Amniotic epithelial cell (primary cell): Measurements from ENCODE around the gene NPLOC4.

ENCODE experiments used
- DNase-seq: peaks from one replicate; pipeline ENCODE4 v3.0.0-alpha.2; 2010; ENCODE audit warnings: low read depth

NPLOC4 gene

DNA sequence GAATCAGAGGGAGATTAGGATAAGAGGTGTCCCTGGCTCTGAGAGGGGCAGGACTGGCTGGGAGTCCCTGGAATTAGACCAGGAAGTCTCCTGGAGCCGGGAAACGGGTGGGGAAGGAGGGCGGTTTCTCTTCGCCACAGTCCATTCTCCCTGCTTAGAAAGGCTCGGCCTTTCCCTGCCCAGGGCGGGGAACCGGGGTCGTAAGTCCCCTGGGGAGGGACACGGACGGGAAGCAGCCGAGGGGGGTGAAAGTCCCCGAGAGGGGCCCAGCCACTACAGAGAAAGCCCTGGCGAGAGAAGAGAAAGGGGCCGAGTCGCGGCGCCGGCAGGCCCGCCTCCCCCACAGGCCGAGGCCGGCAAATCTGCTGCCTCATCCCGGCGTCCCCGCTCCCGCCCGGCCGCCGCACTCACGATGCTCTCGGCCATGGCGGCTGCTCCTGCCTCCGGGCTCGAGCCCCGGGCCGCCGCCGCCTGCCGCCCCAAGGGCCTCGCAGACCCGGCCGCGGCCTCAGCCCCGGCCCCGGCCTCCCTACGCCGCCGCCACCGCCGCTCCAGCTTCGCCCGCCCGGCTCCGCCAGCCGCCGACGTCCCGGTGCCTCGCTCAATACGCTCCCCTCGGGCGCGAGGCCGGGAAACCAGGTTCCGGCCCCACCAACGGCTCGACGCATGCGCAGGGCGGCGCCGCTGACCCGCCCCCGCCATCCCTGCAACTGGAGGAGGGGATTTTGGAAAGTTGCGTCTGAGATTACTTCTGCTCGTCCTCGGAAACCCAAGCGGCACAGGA is at the start of gene NPLOC4, which contains the start of gene TSPAN10:
TSS of gene NPLOC4 (minus strand) at position 608 of the 784 bp plus-strand sequence. CDS start at position 426, 182 bp downstream.
TSS of gene TSPAN10 (plus strand) at position 692 of the 784 bp plus-strand sequence. CDS start 5,217 bp downstream, outside the sequence.
- peak; percentile 68 for DNase-seq

DNA sequence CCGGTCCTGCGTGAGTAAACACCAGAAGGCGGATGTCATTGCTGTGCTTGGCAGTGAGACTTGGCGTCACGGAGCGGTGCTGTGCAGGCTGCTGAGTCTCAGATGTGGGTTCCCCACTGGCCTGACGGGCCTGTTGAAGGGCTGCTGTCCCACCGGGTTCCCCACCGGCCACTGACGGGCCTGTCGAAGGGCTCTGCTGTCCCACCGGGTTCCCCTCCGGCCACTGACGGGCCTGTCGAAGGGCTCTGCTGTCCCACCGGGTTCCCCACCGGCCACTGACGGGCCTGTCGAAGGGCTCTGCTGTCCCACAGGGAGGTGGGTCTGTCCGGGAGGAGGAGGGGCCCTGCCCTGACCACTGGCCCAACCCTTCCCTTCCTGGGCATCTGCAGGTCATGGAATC is 49.7 kb upstream of the NPLOC4 start:
- DNase-seq, result no peak

DNA sequence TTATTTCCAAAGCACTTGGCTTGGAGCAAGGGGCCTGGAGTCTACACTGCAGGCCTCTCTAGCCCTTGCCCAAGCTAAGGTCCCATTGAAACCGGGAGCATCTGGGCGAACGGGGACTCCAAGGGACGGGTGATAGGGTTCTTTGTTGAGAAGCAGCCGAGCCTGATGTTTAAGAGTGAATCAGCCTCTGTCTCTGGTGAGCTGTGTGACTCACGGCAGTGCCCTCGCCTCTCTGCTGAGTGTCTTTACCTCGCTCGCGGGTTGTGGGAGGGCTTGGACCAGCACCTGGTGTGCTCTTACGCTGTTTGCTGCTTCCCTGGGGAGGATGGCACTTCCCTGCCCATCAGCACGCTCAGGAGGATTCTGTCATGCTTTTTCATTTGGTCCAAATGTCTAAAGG is 48.2 kb upstream of the NPLOC4 start:
- DNase-seq, result peak; percentile 68

DNA sequence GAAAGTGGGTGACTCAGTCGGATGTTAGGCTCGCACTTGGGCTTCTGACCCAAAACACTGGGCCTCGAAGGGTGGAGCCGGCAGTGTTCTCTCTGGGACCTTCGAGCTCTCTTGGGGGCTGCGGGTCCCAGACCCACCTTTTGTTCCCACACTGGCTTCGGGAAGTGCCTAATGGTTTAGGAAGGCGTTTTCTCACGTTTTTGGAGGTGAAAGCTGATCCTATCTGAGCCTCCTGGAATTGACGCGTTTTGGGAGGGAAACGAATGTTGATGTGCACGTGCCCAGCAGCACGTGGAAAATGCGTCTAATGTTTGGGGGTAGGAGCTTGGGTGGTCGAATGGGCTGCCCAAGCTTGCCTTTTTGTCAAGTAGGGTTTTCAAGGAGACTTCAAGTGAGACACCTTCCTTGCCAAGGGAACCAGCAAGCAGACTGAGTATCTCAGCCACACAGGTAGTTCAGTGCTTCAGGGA is 47.6 kb upstream of the NPLOC4 start:
- DNase-seq, result no peak

DNA sequence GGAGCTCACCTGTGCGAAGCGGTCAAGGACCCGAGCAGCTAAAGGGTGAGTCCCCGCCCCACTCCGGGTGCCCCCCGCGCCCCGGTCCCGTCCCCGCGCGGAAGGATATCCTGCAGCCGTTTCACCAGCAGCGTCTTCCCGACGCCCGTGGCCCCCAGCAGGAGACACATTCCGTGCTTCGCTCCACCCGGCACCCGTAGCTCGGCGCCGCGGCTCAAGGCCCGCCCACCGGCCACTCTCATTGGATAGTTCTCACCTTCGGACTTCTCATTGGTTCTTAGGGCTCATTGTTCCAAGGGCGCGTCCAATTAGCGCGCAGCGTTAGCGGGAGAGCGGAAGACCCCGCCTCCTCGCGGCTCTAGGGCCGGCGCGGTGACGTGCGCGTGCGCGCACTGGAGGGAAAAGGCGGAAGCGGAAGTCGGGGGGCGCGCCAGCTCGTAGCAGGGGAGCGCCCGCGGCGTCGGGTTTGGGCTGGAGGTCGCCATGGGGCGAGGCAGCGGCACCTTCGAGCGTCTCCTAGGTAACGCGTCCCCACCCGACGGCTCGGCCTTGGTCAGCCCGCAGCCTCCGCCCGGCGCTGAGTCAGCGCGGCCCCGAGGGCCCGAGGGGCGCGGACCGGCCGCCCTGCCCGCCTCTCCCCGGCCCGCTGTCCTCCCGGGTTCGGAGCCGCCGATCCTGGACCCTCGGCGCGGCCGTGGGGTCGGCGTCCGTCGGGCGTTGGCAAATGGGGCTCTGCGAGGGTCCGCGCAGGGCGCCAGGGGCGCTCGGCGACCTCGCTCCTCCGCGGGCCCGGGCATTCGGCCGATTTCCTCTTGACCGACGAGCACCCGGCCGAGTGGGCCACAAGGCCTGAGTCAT is 46.9 kb upstream of the NPLOC4 start, which contains the start of the genes ARL16 and HGS:
TSS of gene ARL16 (minus strand) at position 214 of the 858 bp plus-strand sequence. CDS start at position 170, 44 bp downstream.
TSS of gene HGS (plus strand) at position 428 of the 858 bp plus-strand sequence. CDS start at position 484, 56 bp downstream.
- DNase-seq, result peak; percentile 99

DNA sequence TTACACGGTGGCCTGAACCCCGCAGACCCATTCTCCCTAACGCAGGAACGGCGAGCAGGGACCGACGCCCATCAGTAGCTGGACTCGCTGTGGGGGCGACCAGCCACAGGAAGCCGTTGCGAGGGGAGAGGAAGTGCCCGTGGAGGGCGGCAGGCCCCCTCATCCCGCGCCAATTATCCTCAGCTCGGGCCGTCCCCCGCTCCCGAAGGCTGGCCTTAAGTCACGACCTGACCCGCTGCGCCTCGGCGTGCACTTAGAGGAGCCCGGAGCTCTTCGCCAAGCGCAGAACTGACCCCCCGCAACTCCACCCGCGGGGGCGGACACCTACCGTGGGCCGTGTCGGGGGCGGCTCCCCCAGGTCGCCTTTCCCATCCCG is 46.3 kb upstream of the NPLOC4 start:
- no peak for DNase-seq

DNA sequence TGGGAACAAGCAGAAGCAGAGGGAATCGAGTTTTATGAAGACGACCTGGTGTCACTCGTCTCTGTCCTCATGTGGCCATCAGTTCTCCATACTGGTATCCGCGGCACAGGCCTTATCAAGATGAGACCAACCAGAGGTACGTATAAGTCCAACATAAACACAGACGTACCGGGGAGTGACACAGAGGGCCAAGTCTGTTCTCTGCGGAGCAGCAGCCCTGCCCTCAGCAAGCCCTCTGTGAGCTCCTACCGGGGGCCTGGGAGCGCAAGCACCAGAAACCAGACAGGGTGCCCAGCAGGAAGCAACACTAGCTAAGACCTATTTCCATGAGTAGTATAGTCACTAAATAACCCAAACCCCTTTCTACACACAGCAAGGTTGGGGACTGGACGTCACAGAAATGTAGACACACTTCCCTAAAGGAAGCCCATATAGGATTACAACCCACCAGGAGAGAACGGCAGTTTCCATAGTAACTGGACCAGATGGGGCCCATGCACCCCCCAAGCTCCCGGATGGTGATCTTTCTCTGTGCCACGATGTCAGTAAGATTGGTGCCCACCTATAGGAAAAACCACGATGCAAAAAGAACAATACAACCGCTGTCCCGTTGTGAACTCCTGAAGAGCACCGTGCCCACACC is 45.8 kb upstream of the NPLOC4 start:
- no peak for DNase-seq

DNA sequence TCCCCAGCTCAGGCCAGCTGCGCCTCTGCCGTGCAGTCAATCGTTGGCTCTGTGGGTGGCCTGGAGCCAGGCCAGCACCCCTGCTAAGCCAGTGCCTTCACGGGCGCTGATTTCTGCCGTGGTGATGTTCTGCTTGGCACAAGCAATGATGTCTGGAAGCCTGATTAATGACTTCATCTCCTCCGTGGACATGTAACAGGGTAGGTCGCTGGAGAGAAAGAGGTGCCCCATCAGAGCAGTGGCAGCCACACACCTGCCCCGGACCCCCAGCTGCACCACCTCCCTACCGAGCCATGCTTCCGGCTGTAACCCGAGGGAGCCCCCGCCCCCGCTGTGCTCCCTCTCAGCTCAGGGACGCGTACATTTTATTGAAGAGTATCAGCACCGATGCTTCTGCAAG is 44.8 kb upstream of the NPLOC4 start:
- DNase-seq, result no peak

DNA sequence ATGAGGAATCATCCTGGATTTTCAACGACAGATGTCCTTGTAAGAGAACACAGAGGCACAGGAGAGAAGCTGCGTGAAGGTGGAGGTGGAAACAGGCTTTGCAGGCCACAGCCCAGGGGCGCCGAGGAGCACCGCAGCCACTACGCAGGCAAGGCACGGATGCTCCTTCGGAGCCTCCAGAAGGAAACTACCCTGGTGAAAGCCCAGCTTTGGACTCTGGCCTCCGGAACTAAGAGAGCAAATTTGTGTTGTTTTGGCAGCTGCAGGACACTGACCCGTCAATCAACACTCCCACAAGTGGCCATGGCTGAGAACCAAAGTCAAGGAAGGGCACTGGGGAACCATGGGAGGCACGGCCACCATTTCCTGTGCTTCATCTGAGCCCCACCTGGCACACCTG is 43.2 kb upstream of the NPLOC4 start:
- no peak for DNase-seq

DNA sequence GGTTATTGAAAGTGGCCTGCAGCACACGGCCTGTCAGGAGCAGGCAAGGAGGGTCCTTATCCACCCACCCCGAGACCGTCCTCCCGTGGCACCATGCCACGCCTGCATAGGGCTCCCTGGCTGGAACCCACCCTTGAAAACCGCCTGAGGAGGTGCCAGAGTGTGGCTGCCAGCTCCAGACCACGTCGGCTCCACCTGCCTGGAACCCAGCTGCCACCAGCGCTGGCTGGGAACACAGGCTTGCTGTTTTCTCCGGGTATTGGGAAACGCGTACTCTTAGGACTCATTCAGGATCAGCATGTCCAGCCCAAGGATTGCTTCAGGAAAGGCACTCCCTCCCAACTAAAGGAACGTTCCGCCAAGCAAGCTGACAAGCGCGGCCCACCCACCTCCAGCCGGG is 40.0 kb upstream of the NPLOC4 start:
- no peak for DNase-seq

DNA sequence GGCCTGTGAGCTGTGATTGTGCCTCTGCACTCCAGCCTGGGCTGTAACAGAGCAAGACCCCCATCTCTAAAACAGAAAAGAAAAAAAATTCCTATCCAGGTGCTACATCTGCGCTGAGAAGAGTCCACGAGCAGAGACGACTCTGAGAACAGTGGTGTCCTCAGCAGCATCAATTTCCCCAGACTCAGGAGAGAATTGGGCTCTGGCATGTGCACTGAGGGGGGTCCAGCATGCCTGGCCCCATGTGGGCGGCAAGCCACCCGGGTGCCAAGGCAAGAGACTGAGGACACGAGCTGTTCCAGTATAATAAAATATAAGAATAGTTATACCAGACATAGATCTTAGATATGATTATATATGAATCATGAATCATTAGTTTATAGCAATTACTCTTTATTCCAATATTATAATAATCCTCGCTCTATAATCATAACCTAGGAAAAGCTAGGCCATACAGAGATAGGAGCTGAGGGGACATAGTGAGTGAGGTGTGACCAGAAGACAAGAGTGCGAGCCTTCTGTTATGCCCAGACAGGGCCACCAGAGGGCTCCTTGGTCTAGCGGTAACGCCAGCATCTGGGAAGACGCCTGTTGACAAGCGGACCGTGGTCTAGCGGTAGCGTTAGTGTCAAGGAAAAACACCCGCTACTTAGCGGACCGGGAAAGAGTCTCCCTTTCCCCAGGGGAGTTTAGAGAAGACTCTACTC is 38.8 kb upstream of the NPLOC4 start:
- DNase-seq, result peak; percentile 32

DNA sequence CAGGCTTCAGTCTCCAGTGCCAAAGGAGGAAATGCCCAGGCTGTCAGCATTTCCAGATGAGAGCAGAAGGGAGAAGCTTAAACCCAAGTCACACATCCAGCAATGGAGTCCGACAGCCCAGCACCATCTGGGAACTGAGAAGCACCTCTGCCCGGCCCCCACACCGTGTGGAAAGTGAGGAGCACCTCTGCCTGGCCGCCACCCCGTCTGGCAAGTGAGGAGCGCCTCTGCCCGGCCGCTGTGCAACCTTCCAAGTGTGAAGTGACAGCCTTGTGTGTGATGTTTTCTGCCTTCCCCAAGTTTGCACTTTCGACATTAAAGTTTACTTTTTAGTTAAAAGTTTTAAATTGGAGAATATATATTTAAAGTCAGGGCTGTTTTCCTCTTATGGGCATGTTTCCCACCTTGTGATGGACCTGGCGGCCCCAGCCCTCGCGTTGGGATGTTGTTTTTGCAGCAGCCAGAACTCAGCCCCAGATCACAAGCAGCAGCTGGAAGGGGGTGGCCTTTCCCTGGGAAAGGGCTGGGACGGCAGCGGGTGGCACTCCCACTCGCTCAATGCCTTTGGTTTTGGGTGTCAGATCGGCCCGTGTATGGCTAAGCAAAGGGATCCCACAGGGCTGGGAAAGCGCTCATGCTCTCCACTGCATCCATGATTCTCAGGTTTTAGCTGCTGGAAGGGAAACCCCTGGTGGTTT is 36.8 kb upstream of the NPLOC4 start:
- DNase-seq, result no peak

DNA sequence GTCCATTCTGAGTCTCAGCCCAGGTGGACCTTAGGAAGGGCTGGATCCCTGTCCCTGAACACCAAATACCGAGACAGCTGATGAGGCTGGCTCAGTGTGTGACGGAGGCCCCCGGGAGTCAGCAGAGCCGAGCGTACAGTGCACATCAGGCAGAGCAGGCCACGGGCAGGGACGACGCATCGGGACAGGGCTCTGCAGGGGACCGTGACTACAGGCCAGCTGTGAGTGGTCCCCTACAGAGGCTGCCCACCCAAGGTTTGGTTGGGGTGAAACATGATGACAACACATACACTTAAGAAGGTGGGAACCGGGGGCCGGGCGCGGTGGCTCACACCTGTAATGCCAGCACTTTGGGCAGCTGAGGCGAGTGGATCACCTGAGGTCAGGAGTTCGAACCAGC is 36.0 kb upstream of the NPLOC4 start:
- no peak for DNase-seq

DNA sequence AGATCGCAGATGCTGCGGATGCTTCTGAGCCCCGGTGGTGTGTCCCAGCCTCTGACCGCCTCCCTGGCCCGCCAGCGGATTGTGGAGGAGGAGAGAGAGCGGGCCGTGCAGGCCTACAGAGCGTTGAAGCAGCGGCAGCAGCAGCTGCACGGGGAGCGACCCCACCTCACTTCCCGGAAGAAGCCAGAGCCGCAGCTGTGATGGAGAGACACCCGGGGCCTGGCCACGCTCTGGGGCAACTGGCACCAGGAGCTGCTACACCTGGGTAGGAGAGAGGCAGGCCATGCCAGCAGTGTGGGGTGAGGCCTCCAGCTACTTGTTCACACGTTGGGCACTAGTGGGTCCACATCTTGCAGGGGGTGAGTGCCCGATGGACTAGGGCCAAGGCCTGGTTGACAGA is 35.6 kb upstream of the NPLOC4 start:
- DNase-seq, result no peak

DNA sequence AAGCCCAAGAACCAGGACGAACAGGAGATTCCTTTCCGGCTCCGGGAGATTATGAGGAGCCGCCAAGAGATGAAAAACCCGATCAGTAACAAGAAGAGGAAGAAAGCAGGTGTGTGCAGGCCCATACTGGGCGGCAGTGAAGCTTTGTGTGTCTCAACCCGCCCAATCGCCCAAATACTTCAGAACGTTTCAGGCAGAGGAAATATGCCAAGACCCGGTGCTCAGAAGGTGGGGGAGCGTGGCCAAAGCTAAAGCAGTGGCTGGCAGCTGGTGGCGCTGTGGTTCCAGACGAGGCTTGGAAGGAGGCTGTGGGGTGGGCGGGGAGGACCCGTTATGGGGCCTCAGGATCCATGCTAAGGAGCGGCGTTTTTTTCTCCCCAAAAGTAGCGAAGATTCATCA is 30.8 kb upstream of the NPLOC4 start:
- no peak for DNase-seq

DNA sequence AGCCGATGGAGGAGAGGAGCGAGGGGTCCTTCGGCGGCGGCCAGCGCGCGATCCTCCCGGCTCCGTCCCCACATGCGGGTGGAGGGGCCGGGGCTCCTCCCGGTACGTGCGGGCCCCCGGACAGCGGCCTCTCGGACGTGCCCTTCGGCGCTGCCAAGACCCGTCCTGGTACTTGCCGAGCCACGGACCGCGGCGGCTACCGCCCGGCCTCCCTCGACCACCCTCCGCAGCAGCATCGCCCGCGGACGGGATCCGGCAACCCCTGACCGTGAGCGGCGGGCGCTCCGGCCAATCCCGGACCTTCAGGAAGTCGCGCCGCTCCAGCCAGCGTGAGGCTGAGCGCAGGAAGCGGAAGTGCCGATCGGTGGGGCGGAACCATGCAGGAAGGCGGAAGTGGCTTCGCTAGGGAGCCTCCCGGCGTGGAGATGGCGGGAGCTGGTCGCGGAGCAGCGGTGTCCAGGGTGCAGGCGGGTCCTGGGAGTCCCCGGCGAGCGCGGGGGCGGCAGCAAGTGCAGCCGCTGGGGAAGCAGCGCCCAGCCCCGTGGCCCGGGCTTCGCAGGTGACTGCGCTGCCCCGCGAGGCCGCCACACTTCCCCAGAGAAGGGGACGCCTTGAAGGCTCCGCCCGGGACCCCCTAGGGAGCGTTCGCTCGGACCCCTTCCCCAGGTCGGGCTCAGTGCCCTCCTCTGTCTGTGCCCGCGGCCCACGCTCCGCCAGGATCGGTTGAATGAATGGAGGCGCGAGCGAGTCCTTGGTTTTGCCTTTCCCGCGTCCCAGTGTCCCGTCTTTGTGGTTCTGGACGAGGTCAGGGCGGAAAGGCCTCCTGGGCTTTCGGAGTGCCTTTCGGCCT is 29.7 kb upstream of the NPLOC4 start, which contains the start of the genes CCDC137 and OXLD1:
TSS of gene CCDC137 (plus strand) at position 396 of the 850 bp plus-strand sequence. CDS start at position 426, 30 bp downstream.
TSS of gene OXLD1 (minus strand) at position 264 of the 850 bp plus-strand sequence. CDS start at position 236, 28 bp downstream.
- peak; percentile 95 for DNase-seq

DNA sequence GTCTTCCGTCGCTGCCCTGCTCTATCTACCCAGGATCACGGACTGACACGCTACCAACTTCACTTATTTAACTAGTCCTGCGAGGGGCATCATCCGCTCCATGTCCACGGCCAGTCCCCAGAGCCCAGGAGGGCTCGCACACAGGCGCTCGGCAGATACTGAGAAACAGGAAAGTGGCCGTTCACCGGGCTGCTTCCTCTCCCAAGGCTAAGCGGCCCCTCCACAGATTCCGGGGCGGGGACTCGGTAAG is 29.1 kb upstream of the NPLOC4 start:
- DNase-seq, result no peak

DNA sequence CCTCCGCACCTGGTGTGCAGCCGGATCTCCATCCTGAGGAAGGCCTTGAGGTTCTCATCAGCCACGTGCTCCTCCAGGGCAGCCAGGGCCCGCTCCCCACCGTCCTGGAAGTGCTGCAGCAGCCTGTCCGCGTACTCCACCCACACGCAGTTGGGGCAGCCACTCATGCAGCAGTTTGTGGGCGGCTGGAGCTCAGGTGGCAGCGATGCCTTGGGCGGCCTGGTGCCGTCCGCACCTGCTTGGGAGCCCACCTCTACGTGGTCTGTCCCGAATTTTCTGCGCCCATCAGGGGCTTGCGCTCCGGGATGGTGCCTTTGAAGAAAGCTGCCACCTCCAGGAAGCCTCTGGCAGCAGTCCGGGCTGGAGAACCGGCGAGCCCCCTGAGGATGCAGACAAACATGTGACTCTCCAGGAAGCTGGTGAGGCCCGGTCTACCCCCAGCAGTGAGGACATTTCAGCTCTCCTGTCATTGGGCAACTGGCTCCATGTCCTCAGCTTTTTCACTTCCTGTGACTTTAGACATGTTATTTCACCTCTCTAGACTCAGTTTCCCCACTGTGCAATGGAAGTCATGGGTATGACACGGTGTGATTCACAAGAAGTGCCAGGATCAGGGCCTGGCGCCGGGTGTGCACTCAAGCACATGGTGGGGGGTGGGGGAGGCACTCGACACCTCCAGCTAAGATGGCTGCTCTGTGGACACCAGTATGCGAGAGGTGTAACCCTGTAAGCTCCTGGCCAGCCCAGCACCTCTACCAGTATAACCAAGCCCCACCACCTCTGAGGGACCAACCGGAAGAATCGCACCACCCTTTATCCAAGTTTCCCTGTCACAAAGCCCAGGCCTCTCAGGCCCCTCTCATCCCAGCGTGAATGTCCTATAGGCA is 28.5 kb upstream of the NPLOC4 start:
- DNase-seq, result peak; percentile 21

DNA sequence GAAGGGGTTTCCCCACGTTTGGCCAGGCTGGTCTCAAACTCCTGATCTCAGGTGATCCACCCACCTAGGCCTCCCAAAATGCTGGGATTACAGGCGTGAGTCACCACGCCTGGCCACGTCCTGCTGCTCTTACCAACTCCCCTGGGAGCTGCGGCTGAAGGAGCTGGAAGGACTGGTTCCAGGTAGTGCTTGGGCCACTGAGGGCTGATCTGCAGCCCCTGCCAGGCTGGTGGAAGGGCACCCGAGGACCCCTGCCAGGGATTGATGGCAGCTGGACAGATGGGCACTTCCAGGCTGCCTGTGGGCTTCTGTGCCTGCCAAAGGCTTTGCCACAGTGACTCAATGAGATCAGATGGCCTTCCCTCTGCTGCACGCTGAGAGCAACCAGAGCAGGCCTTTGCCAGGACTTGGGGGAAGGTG is 27.1 kb upstream of the NPLOC4 start:
- DNase-seq, result no peak
